ENCODE results near the gene CCDC183. TPM values are rescaled to one million over a fixed set of nuclear protein-coding genes. Genes with fewer than 3 reads are reported as not detected.

The CCDC183 gene
- total RNA-seq, 2 donors from 2014 or later = 3.3 to 14.5 TPM

GRCh38 chr9:136838314-136839228 is 42.4 kb downstream of the CCDC183 start:
- ATAC-seq = no peak
- WGBS, 2 donors = 82% methylated on average over 27 of the region's 29 CpGs; no CpG with 5 or more reads in 1 of the 2 donors
- no peaks in the 10 kb centered on the region for H3K36me3 ChIP-seq (replicated peaks in 1 of 2; ENCODE audit: insufficient read depth in 1 of 2, low read depth in 2 of 2)
- H3K27ac ChIP-seq = no peak overlapping the region
- no peak overlapping the region for H3K4me3 ChIP-seq
- no peak for DNase-seq
- no peaks in the 10 kb centered on the region for H3K27me3 ChIP-seq
- intact Hi-C loops (cut with DNase I) = no loop called here
- peaks cover 37% of the 10 kb centered on the region for H3K4me1 ChIP-seq
- TF ChIP-seq POLR2A (IDR thresholded peaks at IDR 0.05) (no peak), CTCF (IDR thresholded peaks at IDR 0.05) (no peak)
- no peaks in the 10 kb centered on the region for H3K9me3 ChIP-seq

- TF ChIP-seq POLR2A (IDR thresholded peaks at IDR 0.05) = no peak
- TF ChIP-seq CTCF (IDR thresholded peaks at IDR 0.05) = no peak
- Histone ChIP-seq H3K27me3 (no peaks in the 10 kb centered on the region), H3K9me3 (no peaks in the 10 kb centered on the region), H3K27ac (peak overlapping the region in 2 of 4 donors; percentile 76 to 89), H3K4me1 (peaks cover 45% of the 10 kb centered on the region), H3K36me3 (replicated peaks in 1 of 2; ENCODE audit: insufficient read depth in 1 of 2, low read depth in 2 of 2) (no peaks in the 10 kb centered on the region), H3K4me3 (no peak overlapping the region)
- intact Hi-C loops (cut with DNase I) = no loop called here
- ATAC-seq = no peak
- DNase-seq = no peak
- WGBS, 2 donors = 88 to 97% methylated on average over 9 to 36 of the region's 36 CpGs
Observed at GRCh38 chr9:136839229-136840139, 43.3 kb downstream of the CCDC183 start.

- no peak for ATAC-seq
- peak overlapping the region; percentile 73 to 89 (median 76) for H3K27ac ChIP-seq
Observed at GRCh38 chr9:136840140-136840876, 44.2 kb downstream of the CCDC183 start.

More at GRCh38 chr9:136840140-136840876, 44.2 kb downstream of the CCDC183 start:
- Histone ChIP-seq H3K36me3 (replicated peaks in 1 of 2; ENCODE audit: insufficient read depth in 1 of 2, low read depth in 2 of 2) (no peaks in the 10 kb centered on the region), H3K4me1 (peaks cover 45% of the 10 kb centered on the region), H3K4me3 (no peak overlapping the region), H3K27me3 (no peaks in the 10 kb centered on the region), H3K9me3 (no peaks in the 10 kb centered on the region)
- TF ChIP-seq POLR2A (IDR thresholded peaks at IDR 0.05) (no peak), CTCF (IDR thresholded peaks at IDR 0.05) (no peak)
- intact Hi-C loops (cut with DNase I) = no loop called here
- DNase-seq = no peak
- 76% methylated on average over 19 to 31 of the region's 32 CpGs for WGBS, 2 donors

Measured in body of pancreas (tissue), 4 donors.